SK-N-SH (cell line): ENCODE measurements around the gene FOXF1. TPM values are rescaled to one million over a fixed set of nuclear protein-coding genes. Genes with fewer than 3 reads are reported as not detected.

ENCODE experiments used
- CTCF ChIA-PET: fragments of 300-600, 350-600 bp; formaldehyde crosslinking; extraction: SDS; loops from one replicate; lab custom pipeline; 2021; lab: Yijun Ruan, JAX
- POLR2A ChIA-PET: fragments of 350-600 bp; sonication (Branson Sonifier 250); formaldehyde crosslinking; extraction: SDS; loops from one replicate; lab custom pipeline; 2020; ENCODE audit warnings: antibody characterized with exemption, inconsistent platforms; lab: Yijun Ruan, JAX
- DNase-seq: peaks from one replicate; pipeline ENCODE4 v3.0.0; 2012
- H2AFZ ChIP-seq: fragments of 200-600 bp; sonication (generic); 2 replicates; pipeline ENCODE4 v1.8.1; 2016; ENCODE audit warnings: antibody characterized with exemption, mild to moderate bottlenecking, low read depth
- H3F3A ChIP-seq: fragments of 200-600 bp; sonication (generic); replicated peaks from 2 replicates; pipeline ENCODE3; 2016; ENCODE audit warnings: antibody characterized with exemption, mild to moderate bottlenecking; ENCODE audit not compliant: insufficient read depth
- H3K27ac ChIP-seq, 2 experiments: fragments of 200-500 bp in 1 of 2; fragments of 200-600 bp in 1 of 2; sonication (Bioruptor generic) in 1 of 2; sonication (generic), shearing (Covaris generic) in 1 of 2; 2 replicates each; pipeline versions ENCODE4 v1.5.1 to v1.6.1; 2014 to 2016; ENCODE audit warnings: low read depth in 2 of 2, inconsistent platforms in 1 of 2, low read length in 1 of 2, mild to moderate bottlenecking in 1 of 2, mixed read lengths in 1 of 2
- H3K27me3 ChIP-seq: fragments of 200-600 bp; sonication (generic), shearing (Covaris generic); 2 replicates; pipeline ENCODE4 v1.6.1; 2016; ENCODE audit warnings: mixed run types; ENCODE audit not compliant: insufficient read depth
- H3K36me3 ChIP-seq, 2 experiments: fragments of 200-500 bp in 1 of 2; fragments of 200-600 bp in 1 of 2; sonication (Bioruptor generic) in 1 of 2; sonication (generic) in 1 of 2; replicated peaks in 1 of 2; 2 replicates each; pipeline versions ENCODE3 to v1.5.1; 2014 to 2016; ENCODE audit warnings: low read length in 1 of 2, mild to moderate bottlenecking in 1 of 2; ENCODE audit not compliant: insufficient read depth in 2 of 2, control insufficient read depth in 1 of 2
- H3K4me1 ChIP-seq, 2 experiments: fragments of 200-500 bp in 1 of 2; fragments of 200-600 bp in 1 of 2; sonication (Bioruptor generic) in 1 of 2; sonication (generic), shearing (Covaris generic) in 1 of 2; 2 replicates each; pipeline versions ENCODE4 v1.5.1 to v1.6.1; 2014 to 2016; ENCODE audit warnings: low read depth in 1 of 2, low read length in 1 of 2, mixed run types in 1 of 2; ENCODE audit not compliant: insufficient read depth in 2 of 2, control insufficient read depth in 1 of 2
- H3K4me2 ChIP-seq: fragments of 200-600 bp; sonication (generic), shearing (Covaris generic); 2 replicates; pipeline ENCODE4 v1.6.1; 2017; ENCODE audit warnings: mixed run types
- H3K4me3 ChIP-seq, 2 experiments: fragments of 200-500 bp in 1 of 2; fragments of 200-600 bp in 1 of 2; sonication (Bioruptor generic) in 1 of 2; sonication (generic), shearing (Covaris generic) in 1 of 2; 2 replicates each; pipeline versions ENCODE4 v1.5.1 to v1.8.1; 2014 to 2016; ENCODE audit warnings: low read depth in 2 of 2, inconsistent platforms in 1 of 2, low read length in 1 of 2, mild to moderate bottlenecking in 1 of 2, mixed read lengths in 1 of 2, moderate library complexity in 1 of 2
- H3K79me2 ChIP-seq: fragments of 200-600 bp; sonication (generic); 2 replicates; pipeline ENCODE4 v1.8.1; 2017; ENCODE audit warnings: mild to moderate bottlenecking; ENCODE audit not compliant: insufficient read depth
- H3K9ac ChIP-seq: fragments of 200-600 bp; sonication (generic); 2 replicates; pipeline ENCODE4 v1.6.1; 2017; ENCODE audit warnings: mixed run types
- H3K9me2 ChIP-seq: fragments of 200-600 bp; sonication (generic); 2 replicates; pipeline ENCODE4 v1.6.1; 2017; ENCODE audit warnings: mixed run types
- H3K9me3 ChIP-seq: fragments of 200-600 bp; sonication (generic); 2 replicates; pipeline ENCODE4 v1.6.1; 2017; ENCODE audit warnings: mixed run types, mild to moderate bottlenecking, moderate library complexity
- H4K20me1 ChIP-seq: fragments of 200-600 bp; sonication (generic); 2 replicates; pipeline ENCODE4 v1.6.1; 2017; ENCODE audit warnings: mild to moderate bottlenecking, mixed run types; ENCODE audit not compliant: insufficient read depth
- ELF1 ChIP-seq: IDR thresholded peaks from 2 replicates; pipeline ENCODE4 v1.4.0; 2012
- FOSL2 ChIP-seq: IDR thresholded peaks from 2 replicates; pipeline ENCODE4 v1.4.0; 2012; ENCODE audit warnings: low read depth, mild to moderate bottlenecking, moderate library complexity, borderline replicate concordance
- RCOR1 ChIP-seq: fragments of 150-350 bp; IDR thresholded peaks from 2 replicates; pipeline ENCODE4 v1.6.1; 2017; ENCODE audit warnings: antibody characterized with exemption, low read length
- YY1 ChIP-seq: IDR thresholded peaks from 2 replicates; pipeline ENCODE4 v1.4.0; 2012; ENCODE audit warnings: low read depth, mild to moderate bottlenecking
- WGBS: methylation state at CpG from one replicate; pipeline ENCODE4 v1.1.6; 2017; ENCODE audit warnings: low lambda C conversion rate; 5-methylcytosine and 5-hydroxymethylcytosine counted together
- polyA plus RNA-seq, 3 experiments: library from polyadenylated mRNA; depleted of rRNA; stranded (reverse); fragments of >200 nt; gene quantifications; 2 replicates each; pipeline ENCODE4 v1.2.3, GENCODE V29; 2012
- TF ChIP-seq, protein P1 (sequence below): IDR thresholded peaks from 2 replicates; pipeline ENCODE4 v1.4.0; 2012; ENCODE audit warnings: low read depth, borderline replicate concordance
- TF ChIP-seq, protein P2 (sequence below): fragments of 200-600 bp; sonication (generic); IDR thresholded peaks from 2 replicates; pipeline ENCODE4 v1.6.1; 2017; ENCODE audit warnings: antibody characterized with exemption, mild to moderate bottlenecking, moderate library complexity
- TF ChIP-seq, protein P3 (sequence below): IDR thresholded peaks from 2 replicates; pipeline ENCODE4 v1.6.1; 2012; ENCODE audit warnings: mild to moderate bottlenecking, low read depth, low read length, moderate library complexity
- TF ChIP-seq, protein P4 (sequence below): IDR thresholded peaks from 2 replicates; pipeline ENCODE4 v1.4.0; 2012; ENCODE audit warnings: low read depth, borderline replicate concordance
- TF ChIP-seq, protein P5 (sequence below): fragments of 150-350 bp; IDR thresholded peaks from 2 replicates; pipeline ENCODE4 v1.6.1; 2017; ENCODE audit warnings: antibody characterized with exemption, low read length, low read depth, borderline replicate concordance

FOXF1 gene
- polyA plus RNA-seq, 1 of the 3 experiments (the other 2 are of a cell fraction): 0.02 TPM

DNA sequence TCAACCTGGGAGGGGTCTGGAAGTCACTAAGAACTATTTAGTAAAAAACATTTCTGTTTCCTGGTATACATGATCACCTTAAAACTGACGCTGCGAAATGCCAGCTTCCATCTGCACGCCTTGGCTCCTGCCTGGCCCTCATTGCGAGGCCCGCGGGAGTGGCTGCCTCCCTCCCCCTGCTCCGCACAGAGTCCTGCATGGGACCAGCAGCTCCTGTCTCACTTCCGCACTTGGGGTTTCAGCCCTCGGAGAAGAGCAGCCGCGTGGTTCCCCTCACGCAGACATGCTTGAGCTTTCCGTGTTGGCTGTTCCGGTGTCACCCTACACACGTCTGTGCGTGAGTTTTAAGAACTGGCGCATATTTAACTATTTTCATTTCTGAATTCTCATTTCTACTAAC lies 26.3 kb downstream of the FOXF1 start:
- H2AFZ ChIP-seq: no peak overlapping the region
- peaks cover 20 to 48% of the 10 kb centered on the region in 2 experiments for H3K36me3 ChIP-seq
- H3K4me2 ChIP-seq: no peak overlapping the region
- no peaks in the 10 kb centered on the region for H3K9me2 ChIP-seq
- TF ChIP-seq, protein P1, sequence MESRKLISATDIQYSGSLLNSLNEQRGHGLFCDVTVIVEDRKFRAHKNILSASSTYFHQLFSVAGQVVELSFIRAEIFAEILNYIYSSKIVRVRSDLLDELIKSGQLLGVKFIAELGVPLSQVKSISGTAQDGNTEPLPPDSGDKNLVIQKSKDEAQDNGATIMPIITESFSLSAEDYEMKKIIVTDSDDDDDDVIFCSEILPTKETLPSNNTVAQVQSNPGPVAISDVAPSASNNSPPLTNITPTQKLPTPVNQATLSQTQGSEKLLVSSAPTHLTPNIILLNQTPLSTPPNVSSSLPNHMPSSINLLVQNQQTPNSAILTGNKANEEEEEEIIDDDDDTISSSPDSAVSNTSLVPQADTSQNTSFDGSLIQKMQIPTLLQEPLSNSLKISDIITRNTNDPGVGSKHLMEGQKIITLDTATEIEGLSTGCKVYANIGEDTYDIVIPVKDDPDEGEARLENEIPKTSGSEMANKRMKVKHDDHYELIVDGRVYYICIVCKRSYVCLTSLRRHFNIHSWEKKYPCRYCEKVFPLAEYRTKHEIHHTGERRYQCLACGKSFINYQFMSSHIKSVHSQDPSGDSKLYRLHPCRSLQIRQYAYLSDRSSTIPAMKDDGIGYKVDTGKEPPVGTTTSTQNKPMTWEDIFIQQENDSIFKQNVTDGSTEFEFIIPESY: no peak
- no peak for TF ChIP-seq ELF1
- TF ChIP-seq, protein P2, sequence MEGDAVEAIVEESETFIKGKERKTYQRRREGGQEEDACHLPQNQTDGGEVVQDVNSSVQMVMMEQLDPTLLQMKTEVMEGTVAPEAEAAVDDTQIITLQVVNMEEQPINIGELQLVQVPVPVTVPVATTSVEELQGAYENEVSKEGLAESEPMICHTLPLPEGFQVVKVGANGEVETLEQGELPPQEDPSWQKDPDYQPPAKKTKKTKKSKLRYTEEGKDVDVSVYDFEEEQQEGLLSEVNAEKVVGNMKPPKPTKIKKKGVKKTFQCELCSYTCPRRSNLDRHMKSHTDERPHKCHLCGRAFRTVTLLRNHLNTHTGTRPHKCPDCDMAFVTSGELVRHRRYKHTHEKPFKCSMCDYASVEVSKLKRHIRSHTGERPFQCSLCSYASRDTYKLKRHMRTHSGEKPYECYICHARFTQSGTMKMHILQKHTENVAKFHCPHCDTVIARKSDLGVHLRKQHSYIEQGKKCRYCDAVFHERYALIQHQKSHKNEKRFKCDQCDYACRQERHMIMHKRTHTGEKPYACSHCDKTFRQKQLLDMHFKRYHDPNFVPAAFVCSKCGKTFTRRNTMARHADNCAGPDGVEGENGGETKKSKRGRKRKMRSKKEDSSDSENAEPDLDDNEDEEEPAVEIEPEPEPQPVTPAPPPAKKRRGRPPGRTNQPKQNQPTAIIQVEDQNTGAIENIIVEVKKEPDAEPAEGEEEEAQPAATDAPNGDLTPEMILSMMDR: no peak
- TF ChIP-seq, protein P3, sequence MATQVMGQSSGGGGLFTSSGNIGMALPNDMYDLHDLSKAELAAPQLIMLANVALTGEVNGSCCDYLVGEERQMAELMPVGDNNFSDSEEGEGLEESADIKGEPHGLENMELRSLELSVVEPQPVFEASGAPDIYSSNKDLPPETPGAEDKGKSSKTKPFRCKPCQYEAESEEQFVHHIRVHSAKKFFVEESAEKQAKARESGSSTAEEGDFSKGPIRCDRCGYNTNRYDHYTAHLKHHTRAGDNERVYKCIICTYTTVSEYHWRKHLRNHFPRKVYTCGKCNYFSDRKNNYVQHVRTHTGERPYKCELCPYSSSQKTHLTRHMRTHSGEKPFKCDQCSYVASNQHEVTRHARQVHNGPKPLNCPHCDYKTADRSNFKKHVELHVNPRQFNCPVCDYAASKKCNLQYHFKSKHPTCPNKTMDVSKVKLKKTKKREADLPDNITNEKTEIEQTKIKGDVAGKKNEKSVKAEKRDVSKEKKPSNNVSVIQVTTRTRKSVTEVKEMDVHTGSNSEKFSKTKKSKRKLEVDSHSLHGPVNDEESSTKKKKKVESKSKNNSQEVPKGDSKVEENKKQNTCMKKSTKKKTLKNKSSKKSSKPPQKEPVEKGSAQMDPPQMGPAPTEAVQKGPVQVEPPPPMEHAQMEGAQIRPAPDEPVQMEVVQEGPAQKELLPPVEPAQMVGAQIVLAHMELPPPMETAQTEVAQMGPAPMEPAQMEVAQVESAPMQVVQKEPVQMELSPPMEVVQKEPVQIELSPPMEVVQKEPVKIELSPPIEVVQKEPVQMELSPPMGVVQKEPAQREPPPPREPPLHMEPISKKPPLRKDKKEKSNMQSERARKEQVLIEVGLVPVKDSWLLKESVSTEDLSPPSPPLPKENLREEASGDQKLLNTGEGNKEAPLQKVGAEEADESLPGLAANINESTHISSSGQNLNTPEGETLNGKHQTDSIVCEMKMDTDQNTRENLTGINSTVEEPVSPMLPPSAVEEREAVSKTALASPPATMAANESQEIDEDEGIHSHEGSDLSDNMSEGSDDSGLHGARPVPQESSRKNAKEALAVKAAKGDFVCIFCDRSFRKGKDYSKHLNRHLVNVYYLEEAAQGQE: no peak
- no peak for TF ChIP-seq YY1
- TF ChIP-seq, protein P4, sequence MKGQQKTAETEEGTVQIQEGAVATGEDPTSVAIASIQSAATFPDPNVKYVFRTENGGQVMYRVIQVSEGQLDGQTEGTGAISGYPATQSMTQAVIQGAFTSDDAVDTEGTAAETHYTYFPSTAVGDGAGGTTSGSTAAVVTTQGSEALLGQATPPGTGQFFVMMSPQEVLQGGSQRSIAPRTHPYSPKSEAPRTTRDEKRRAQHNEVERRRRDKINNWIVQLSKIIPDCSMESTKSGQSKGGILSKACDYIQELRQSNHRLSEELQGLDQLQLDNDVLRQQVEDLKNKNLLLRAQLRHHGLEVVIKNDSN: no peak
- TF ChIP-seq RCOR1: no peak
- TF ChIP-seq FOSL2: no peak
- TF ChIP-seq, protein P5, sequence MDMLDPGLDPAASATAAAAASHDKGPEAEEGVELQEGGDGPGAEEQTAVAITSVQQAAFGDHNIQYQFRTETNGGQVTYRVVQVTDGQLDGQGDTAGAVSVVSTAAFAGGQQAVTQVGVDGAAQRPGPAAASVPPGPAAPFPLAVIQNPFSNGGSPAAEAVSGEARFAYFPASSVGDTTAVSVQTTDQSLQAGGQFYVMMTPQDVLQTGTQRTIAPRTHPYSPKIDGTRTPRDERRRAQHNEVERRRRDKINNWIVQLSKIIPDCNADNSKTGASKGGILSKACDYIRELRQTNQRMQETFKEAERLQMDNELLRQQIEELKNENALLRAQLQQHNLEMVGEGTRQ: no peak
- no peaks in the 10 kb centered on the region for H3K4me1 ChIP-seq
- 98% methylated on average over 16 of the region's 17 CpGs for WGBS
- no peaks in the 10 kb centered on the region for H4K20me1 ChIP-seq
- no peak overlapping the region for H3K9ac ChIP-seq
- no peak overlapping the region for H3K4me3 ChIP-seq
- no peak overlapping the region for H3K27ac ChIP-seq
- no peaks in the 10 kb centered on the region for H3K79me2 ChIP-seq
- CTCF ChIA-PET: interaction anchor here (3.0 kb wide), 1 partner anchor 16 kb away, joined by 13 read pairs; no protein-coding TSS in a partner anchor
- POLR2A ChIA-PET: no interaction called here
- no peaks in the 10 kb centered on the region for H3K9me3 ChIP-seq
- H3K27me3 ChIP-seq: no peaks in the 10 kb centered on the region
- H3F3A ChIP-seq: no peaks in the 10 kb centered on the region
- no peak for DNase-seq
